Heart left ventricle (tissue), 16 donors: ENCODE results near the gene TINCR. TPM values are rescaled to one million over a fixed set of nuclear protein-coding genes. Genes with fewer than 3 reads are reported as not detected.
A peak's percentile ranks its signal among the peaks of the same experiment; 100 is the strongest.

Source experiments
- ATAC-seq, 4 donors: fragments of 200-7000 bp; cut with Tn5 transposase; one replicate each; pipeline ENCODE4 v1.9.1; 2020 to 2022; ENCODE audit warnings: moderate library complexity in 4 of 4, mild to moderate bottlenecking in 3 of 4, moderate number of reproducible peaks in 1 of 4
- DNase-seq, 5 donors: peaks; one replicate each; pipeline ENCODE4 v3.0.0-alpha.2; 2020
- H3K27ac ChIP-seq, 12 donors: fragments of 200-600 bp; sonication (generic) in 4 of 12; one replicate each; pipeline versions ENCODE4 v1.5.0 to v1.8.0; 2016 to 2022; ENCODE audit warnings: mild to moderate bottlenecking in 2 of 12
- H3K27me3 ChIP-seq, 9 donors: fragments of 200-600 bp; sonication (generic) in 2 of 9; one replicate each; pipeline versions ENCODE4 v1.5.1 to v1.8.0; 2016 to 2022; ENCODE audit warnings: mild to moderate bottlenecking in 3 of 9
- H3K36me3 ChIP-seq, 9 donors: fragments of 200-600 bp; sonication (generic) in 2 of 9; one replicate each; pipeline versions ENCODE4 v1.5.0 to v1.8.0; 2018 to 2022; ENCODE audit warnings: mild to moderate bottlenecking in 2 of 9
- H3K4me1 ChIP-seq, 12 donors: fragments of 200-600 bp; sonication (generic) in 4 of 12; one replicate each; pipeline versions ENCODE4 v1.5.0 to v1.8.0; 2016 to 2022; ENCODE audit warnings: mild to moderate bottlenecking in 3 of 12
- H3K4me3 ChIP-seq, 12 donors: fragments of 200-600 bp; sonication (generic) in 4 of 12; one replicate each; pipeline versions ENCODE4 v1.5.0 to v1.8.0; 2017 to 2022; ENCODE audit warnings: mild to moderate bottlenecking in 9 of 12, moderate library complexity in 4 of 12
- H3K9me3 ChIP-seq, 12 donors: fragments of 200-600 bp; sonication (generic) in 4 of 12; one replicate each; pipeline versions ENCODE4 v1.5.0 to v1.8.0; 2016 to 2022; ENCODE audit warnings: mild to moderate bottlenecking in 1 of 12
- POLR2A ChIP-seq, 2 donors: fragments of 450-650 bp; IDR thresholded peaks; one replicate each; pipeline ENCODE4 v1.6.1; 2017; ENCODE audit warnings: antibody characterized with exemption in 2 of 2, mild to moderate bottlenecking in 2 of 2, moderate library complexity in 2 of 2
- WGBS, 4 donors: extraction: QIAGEN DNeasy Blood & Tissue Kit in 2 of 4; methylation state at CpG; one replicate each; pipeline versions ENCODE4 v1.1.5 to v1.1.7; 2013 to 2018; 5-methylcytosine and 5-hydroxymethylcytosine counted together
- intact Hi-C, 10 donors: fragments of 100-400 bp; cut with DNase I; formaldehyde crosslinking; loops; one replicate each; pipeline versions ENCODE4 v1.11.1 to v1.14.2; 2022
- long read RNA-seq, 3 donors: library from polyadenylated mRNA; unstranded; transcript quantifications; one replicate each; pipeline ENCODE4 v2.0.0, GENCODE V29; 2020 to 2021
- polyA plus RNA-seq, 2 donors: library from polyadenylated mRNA; stranded (reverse); fragments of 200-250 nt; gene quantifications; one replicate each; pipeline ENCODE4 v1.2.3, GENCODE V29; 2013
- total RNA-seq, 9 donors: library from RNA; depleted of rRNA in 2 of 9; stranded (reverse); fragments of >200 nt in 2 of 9; fragmentation: NEBNext Ultra II Directional in 3 of 9; extraction: Animal tissue kit (Norgen Biotek cat#: 25700) in 3 of 9; gene quantifications; one replicate each; pipeline versions ENCODE4 v1.1.0 to v1.2.4, GENCODE V29; 2016 to 2023
- TF ChIP-seq, protein P1 (sequence below), 12 donors: fragments of 200-600 bp; sonication (generic) in 4 of 12; IDR thresholded peaks; one replicate each; pipeline versions ENCODE4 v1.5.0 to v1.8.0; 2018 to 2022; ENCODE audit warnings: antibody characterized with exemption in 12 of 12, mild to moderate bottlenecking in 5 of 12
- donor health status: ischemic (EF 13 %, LVEDD 7.1; RV severe dilation, severe dysfunction).
- donor health status: healthy with polysubstance abuse.
- donor health status: DM: no; HTN: yes; CAD: no.
- donor health status: DM: no; HTN: no; CAD: no.
- donor health status: ischemic (EF 25% LVEDD 6.9; RV normal size, moderate dysfunction).
- donor health status: ischemic (EF 25% LVEDD 5.7; RV mildly dilated, moderate dysfunction).
- donor health status: healthy.
- donor health status: DM: yes; HTN: yes; CAD: no.
- donor health status: ischemic (EF 35%, LVEDD 5.7; RV mildly dilated, moderate dysfunction).
- donor health status: nonischemic (EF 11% LVEDD 7.7; RV severe dilation, severe dysfunction).
- donor health status: DM: yes; HTN: yes; CAD: no.
- donor health status: PGD.
- donor health status: ischemic (EF 29% LVEDD 5.4; RV normal size, mild dysfunction).
- donor health status: nonischemic (EF 23%, LVEDD 6.1; RV moderate dilation, normal function).

Gene TINCR
- under 1 TPM in 4 of 9 donors, not detected in 5; 0.17 to 0.44 (median 0.30) TPM for total RNA-seq
- under 1 TPM in 1 of 2 donors, not detected in 1; 0.07 TPM for polyA plus RNA-seq
- long read RNA-seq, donor 1 = 0 reads
- long read RNA-seq, donor 2 = 0 reads
- long read RNA-seq, donor 3 = 0 reads

DNA sequence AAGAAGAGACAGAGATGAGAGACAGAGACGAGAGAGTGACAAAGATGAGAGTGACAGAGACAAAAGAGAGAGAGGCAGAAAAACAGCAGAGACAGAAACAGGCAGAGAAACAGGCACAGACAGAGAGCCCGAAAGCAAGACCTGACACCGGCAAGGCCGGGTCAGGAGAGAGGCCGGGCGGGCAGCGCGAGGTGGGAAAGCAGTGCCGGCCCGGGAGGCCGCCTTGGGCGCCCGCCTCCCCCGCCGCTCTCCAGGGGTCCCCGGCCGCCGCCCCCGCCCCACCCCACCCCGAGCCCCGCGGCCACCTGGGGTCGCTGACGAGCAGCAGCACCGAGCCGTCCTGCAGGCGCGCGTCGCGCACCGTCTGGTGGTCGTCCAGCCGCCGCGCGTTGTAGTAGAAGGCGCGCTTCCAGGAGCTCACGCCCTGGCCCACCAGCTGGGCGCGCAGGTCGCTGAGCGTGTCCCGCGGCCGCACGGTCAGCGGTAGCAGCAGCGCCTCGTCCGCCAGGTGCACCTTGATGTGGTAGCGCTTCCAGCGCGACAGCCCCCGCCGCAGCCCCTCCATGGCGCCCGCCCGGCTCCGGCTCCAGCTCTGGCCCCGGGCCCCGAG lies at the start of gene TINCR:
TSS of gene TINCR (minus strand) at position 594 of the 610 bp plus-strand sequence.
- DNase-seq (no peak), ATAC-seq (no peak)
- Histone ChIP-seq H3K36me3 (no peaks in the 10 kb centered on the region), H3K9me3 (peaks cover 0 to 10% (median 0%) of the 10 kb centered on the region in 12 donors), H3K27me3 (peaks cover 7 to 53% (median 23%) of the 10 kb centered on the region in 9 donors), H3K27ac (no peak within 1 kb of the TSS), H3K4me1 (peaks cover 0 to 5% (median 0%) of the 10 kb centered on the region in 12 donors), H3K4me3 (peak within 1 kb of the TSS in 1 of 12 donors; percentile 32)
- no peak for TF ChIP-seq POLR2A (IDR thresholded peaks at IDR 0.05)
- TF ChIP-seq, protein P1, sequence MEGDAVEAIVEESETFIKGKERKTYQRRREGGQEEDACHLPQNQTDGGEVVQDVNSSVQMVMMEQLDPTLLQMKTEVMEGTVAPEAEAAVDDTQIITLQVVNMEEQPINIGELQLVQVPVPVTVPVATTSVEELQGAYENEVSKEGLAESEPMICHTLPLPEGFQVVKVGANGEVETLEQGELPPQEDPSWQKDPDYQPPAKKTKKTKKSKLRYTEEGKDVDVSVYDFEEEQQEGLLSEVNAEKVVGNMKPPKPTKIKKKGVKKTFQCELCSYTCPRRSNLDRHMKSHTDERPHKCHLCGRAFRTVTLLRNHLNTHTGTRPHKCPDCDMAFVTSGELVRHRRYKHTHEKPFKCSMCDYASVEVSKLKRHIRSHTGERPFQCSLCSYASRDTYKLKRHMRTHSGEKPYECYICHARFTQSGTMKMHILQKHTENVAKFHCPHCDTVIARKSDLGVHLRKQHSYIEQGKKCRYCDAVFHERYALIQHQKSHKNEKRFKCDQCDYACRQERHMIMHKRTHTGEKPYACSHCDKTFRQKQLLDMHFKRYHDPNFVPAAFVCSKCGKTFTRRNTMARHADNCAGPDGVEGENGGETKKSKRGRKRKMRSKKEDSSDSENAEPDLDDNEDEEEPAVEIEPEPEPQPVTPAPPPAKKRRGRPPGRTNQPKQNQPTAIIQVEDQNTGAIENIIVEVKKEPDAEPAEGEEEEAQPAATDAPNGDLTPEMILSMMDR (IDR thresholded peaks at IDR 0.05) = no peak
- WGBS, 4 donors = 8 to 22% (median 13%) methylated on average over 21 to 63 of the region's 63 CpGs
- intact Hi-C loops = no loop called here

DNA sequence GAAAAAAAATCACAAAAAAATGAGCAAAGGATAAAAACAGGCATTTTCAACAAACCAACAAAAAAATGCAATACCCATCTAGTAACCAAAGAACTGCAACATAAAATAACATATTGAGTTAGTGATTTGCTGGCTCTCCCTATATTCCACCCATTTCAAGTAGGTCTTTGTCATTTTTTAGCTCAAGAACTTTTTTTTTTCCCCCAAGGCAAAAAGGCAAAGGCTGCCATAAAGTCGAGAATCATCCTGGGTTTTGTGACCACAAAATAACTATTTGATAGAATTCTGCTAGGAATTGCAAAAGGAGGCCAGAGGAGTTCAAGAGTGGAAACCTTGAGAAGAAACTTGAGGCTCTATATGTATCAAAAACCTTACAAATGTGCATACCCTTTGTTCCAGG lies 49.3 kb upstream of the TINCR start:
- Histone ChIP-seq H3K36me3 (peaks cover 4 to 94% (median 85%) of the 10 kb centered on the region in 9 donors), H3K9me3 (no peaks in the 10 kb centered on the region), H3K27me3 (no peaks in the 10 kb centered on the region), H3K4me3 (no peak overlapping the region), H3K27ac (no peak overlapping the region), H3K4me1 (peaks cover 8 to 57% (median 34%) of the 10 kb centered on the region in 12 donors)
- WGBS, 4 donors = 83 to 86% (median 85%) methylated on average over 1 of the region's 1 CpG
- TF ChIP-seq, protein P1 (IDR thresholded peaks at IDR 0.05) = no peak
- TF ChIP-seq POLR2A (IDR thresholded peaks at IDR 0.05) = no peak
- ATAC-seq (no peak), DNase-seq (no peak)
- intact Hi-C loops = no loop called here

DNA sequence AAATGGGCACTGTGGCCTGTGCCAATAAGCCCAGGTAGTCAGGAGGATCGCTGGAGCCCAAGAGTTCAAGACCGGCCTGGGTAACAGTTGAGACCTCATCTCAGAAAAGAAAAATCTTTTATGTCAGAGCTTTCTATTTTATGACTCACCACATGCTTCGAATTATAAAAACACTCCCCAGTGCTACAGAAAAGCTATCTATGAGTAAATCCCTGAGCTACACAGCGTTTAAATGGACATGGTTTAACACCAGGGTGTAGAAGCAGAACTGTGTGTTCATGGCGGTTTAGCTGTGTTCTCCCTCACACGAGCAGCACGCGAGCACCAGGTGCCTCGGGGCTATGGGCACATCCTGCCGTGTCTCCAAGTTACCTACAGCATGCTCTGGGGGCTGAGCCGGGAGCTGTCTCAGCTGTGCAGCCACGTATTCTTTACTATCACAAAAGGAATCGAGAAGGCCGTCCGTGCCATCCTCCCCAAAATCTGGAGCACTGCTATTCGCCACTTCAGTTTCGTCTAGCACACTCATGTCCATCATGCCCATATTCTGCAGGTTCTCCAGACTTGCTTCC lies 48.1 kb upstream of the TINCR start:
- Histone ChIP-seq H3K36me3 (peaks cover 4 to 93% (median 88%) of the 10 kb centered on the region in 9 donors), H3K27me3 (no peaks in the 10 kb centered on the region), H3K4me3 (no peak overlapping the region), H3K9me3 (no peaks in the 10 kb centered on the region), H3K27ac (no peak overlapping the region), H3K4me1 (peaks cover under 1 to 47% (median 27%) of the 10 kb centered on the region in 12 donors)
- no peak for DNase-seq
- intact Hi-C loops = no loop called here
- no peak for ATAC-seq
- TF ChIP-seq, protein P1 (IDR thresholded peaks at IDR 0.05) = no peak
- no peak for TF ChIP-seq POLR2A (IDR thresholded peaks at IDR 0.05)
- 94 to 96% (median 95%) methylated on average over 15 to 17 of the region's 17 CpGs for WGBS, 4 donors
